Left ventricle myocardium inferior (tissue), 1 donor: ENCODE results near the gene HOXD10. TPM values are rescaled to one million over a fixed set of nuclear protein-coding genes. Genes with fewer than 3 reads are reported as not detected.

Experiments used
- DNase-seq: peaks from one replicate; pipeline ENCODE4 v3.0.0-alpha.2; 2020
- H3K27ac ChIP-seq: fragments of 200-600 bp; replicated peaks from 2 replicates; pipeline ENCODE4 v1.8.0; 2021
- H3K27me3 ChIP-seq: fragments of 200-600 bp; 2 replicates; pipeline ENCODE4 v1.8.0; 2021; ENCODE audit warnings: low read depth
- H3K36me3 ChIP-seq: fragments of 200-600 bp; 2 replicates; pipeline ENCODE4 v1.8.0; 2021
- H3K4me1 ChIP-seq: fragments of 200-600 bp; 2 replicates; pipeline ENCODE4 v1.8.0; 2021
- H3K4me3 ChIP-seq: fragments of 200-600 bp; 2 replicates; pipeline ENCODE4 v1.8.0; 2021; ENCODE audit warnings: mild to moderate bottlenecking, moderate library complexity
- H3K9me3 ChIP-seq: fragments of 200-600 bp; replicated peaks from 2 replicates; pipeline ENCODE4 v1.8.0; 2021
- intact Hi-C: fragments of 100-400 bp; cut with micrococcal nuclease; formaldehyde crosslinking; loops from one replicate; pipeline ENCODE4 v1.11.0; 2022
- total RNA-seq: library from RNA; stranded (reverse); fragmentation: NEBNext Ultra II Directional; extraction: Animal tissue kit (Norgen Biotek cat#: 25700); gene quantifications from one replicate; pipeline ENCODE4 v1.2.1, GENCODE V29; 2021
- TF ChIP-seq, protein P1 (sequence below): fragments of 200-600 bp; IDR thresholded peaks from 2 replicates; pipeline ENCODE4 v1.8.0; 2021; ENCODE audit warnings: antibody characterized with exemption, mild to moderate bottlenecking, borderline replicate concordance
- donor health status: DM: no; HTN: yes; CAD: no; lungs with severe emphysema.

The HOXD10 gene
- total RNA-seq, 1 donor from 2014 or later: not detected

DNA sequence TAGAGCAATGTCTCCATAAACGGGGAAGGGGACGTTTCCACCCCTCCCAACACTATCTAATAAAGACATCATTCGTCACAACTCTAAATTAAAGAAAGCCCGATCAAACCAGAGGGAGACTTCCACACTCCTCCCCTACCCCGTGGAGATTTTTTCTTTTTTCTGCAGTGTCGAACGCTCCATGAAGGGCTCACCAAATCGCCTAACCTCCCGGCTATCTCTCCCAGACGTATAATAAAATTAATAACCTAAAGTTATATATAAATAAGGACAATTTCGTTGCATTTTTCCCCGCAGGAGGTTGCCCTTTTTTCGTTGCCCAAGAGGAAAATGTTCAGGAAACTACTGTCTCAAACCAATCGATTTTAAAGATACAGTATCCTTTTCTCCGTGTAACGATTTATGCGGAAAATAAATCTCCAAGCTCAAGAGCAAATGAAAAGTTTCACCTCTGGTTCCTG, 35.2 kb upstream of the HOXD10 start:
- intact Hi-C loops: no loop called here
- Histone ChIP-seq H3K27me3 (peaks cover 100% of the 10 kb centered on the region), H3K36me3 (no peaks in the 10 kb centered on the region), H3K4me3 (no peak overlapping the region), H3K27ac (no peak overlapping the region), H3K4me1 (peaks cover 53% of the 10 kb centered on the region), H3K9me3 (peaks cover 6% of the 10 kb centered on the region)
- no peak for DNase-seq
- TF ChIP-seq, protein P1, sequence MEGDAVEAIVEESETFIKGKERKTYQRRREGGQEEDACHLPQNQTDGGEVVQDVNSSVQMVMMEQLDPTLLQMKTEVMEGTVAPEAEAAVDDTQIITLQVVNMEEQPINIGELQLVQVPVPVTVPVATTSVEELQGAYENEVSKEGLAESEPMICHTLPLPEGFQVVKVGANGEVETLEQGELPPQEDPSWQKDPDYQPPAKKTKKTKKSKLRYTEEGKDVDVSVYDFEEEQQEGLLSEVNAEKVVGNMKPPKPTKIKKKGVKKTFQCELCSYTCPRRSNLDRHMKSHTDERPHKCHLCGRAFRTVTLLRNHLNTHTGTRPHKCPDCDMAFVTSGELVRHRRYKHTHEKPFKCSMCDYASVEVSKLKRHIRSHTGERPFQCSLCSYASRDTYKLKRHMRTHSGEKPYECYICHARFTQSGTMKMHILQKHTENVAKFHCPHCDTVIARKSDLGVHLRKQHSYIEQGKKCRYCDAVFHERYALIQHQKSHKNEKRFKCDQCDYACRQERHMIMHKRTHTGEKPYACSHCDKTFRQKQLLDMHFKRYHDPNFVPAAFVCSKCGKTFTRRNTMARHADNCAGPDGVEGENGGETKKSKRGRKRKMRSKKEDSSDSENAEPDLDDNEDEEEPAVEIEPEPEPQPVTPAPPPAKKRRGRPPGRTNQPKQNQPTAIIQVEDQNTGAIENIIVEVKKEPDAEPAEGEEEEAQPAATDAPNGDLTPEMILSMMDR: no peak

DNA sequence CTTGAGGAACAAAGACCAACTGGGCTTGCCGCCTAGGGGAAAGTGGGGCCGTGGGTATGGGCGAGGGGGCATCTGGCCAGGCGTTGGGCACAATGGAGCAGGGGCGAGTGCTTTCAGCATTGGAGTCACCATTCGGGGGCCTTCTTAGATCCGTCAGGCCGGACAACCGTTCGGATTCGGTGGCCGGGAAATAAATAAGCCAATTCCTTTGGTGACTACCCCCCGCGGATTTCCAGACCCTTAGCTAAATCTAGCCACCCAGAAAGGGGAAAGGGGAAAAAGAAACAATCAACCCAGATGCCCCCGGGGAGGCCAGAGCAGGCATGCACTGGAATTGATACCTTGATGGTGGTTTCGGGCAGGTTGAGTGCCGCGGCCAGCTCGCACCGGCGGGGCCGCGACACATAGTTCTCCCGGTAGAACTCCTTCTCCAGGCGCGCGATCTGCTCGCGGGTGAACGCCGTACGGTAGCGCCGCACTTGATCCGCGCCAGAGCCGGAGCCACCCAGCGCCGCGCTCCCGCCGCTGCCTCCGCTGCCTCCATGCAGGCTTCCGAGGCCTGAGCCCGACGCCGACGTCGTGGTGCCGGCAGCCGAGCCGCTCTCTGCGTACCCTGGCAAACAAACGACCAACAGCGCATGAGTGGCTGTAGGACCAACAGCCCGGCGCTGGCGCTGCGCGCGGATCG, 34.6 kb upstream of the HOXD10 start:
- no peaks in the 10 kb centered on the region for H3K36me3 ChIP-seq
- TF ChIP-seq, protein P1: no peak
- H3K4me1 ChIP-seq: peaks cover 54% of the 10 kb centered on the region
- intact Hi-C loops: no loop called here
- DNase-seq: no peak
- H3K27me3 ChIP-seq: peaks cover 100% of the 10 kb centered on the region
- H3K4me3 ChIP-seq: no peak overlapping the region
- H3K9me3 ChIP-seq: peaks cover 6% of the 10 kb centered on the region
- H3K27ac ChIP-seq: no peak overlapping the region

DNA sequence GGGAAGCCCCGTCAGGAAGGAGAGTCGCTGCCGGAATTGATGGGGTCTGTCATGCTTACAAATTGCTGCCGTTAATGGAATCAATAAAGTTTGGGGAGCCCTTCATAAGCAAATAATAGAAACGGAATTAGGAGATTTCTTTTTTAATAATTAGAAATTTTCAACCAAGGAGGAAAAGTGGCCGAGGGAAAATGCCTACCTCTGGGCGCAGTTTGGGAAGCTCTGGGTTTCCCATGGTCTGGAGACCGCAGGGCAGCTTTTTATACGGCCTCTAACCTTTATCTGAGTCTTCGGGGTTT, 34.1 kb upstream of the HOXD10 start:
- Histone ChIP-seq H3K4me1 (peaks cover 54% of the 10 kb centered on the region), H3K4me3 (no peak overlapping the region), H3K27ac (no peak overlapping the region)

DNA sequence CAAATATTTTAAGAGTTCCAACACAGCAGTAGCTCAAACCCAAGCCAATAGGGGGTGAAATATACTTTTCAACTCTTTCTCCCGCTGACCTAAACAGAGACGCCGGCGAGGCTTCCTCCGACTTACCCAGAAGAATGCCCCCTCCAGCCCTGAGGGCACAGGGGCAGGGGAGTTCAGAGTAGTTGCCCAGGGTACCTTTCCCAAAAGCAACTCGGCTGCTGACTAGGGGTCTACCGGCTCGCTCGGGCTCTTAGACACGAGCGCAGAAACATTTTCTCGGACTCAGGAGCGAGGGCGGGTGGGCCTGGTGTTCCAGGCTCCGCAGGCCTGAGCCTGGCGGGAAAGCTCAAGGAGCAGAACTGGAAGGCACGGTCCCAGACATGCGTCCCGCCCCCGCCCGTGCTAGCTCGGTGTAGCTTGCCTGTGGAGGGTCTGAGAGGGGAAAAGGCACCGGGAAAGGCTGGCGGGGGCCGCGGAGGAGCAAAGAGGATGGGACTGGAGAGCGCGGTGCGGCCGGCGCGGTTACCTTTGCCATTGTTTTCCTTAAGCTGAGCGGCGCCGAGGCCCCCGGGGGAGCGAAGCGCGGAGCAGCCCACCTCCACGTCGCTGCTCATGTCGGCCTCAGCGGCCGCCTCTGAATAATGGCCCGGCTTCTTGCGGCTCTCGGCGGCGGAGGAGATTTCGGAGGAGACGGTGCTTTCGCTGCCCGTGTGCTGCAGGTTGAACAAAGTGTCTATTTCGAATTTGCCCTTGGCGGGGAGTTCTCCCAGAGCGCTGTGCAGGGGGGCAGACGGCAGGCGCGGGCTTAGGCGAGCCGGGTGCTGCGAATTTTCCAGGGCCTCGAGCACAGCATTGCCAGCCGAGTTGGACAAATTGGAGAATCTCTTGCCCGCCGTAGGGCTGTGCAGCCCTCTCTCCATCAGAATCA, 33.5 kb upstream of the HOXD10 start:
- no peak overlapping the region for H3K27ac ChIP-seq
- H3K9me3 ChIP-seq: peaks cover 6% of the 10 kb centered on the region
- H3K36me3 ChIP-seq: no peaks in the 10 kb centered on the region
- H3K4me1 ChIP-seq: peaks cover 58% of the 10 kb centered on the region
- DNase-seq: no peak
- intact Hi-C loops: no loop called here
- H3K4me3 ChIP-seq: no peak overlapping the region
- peaks cover 100% of the 10 kb centered on the region for H3K27me3 ChIP-seq
- TF ChIP-seq, protein P1: no peak

More for the DNA sequence above, 34.1 kb upstream of the HOXD10 start:
- TF ChIP-seq, protein P1: no peak
- peaks cover 6% of the 10 kb centered on the region for H3K9me3 ChIP-seq
- peaks cover 100% of the 10 kb centered on the region for H3K27me3 ChIP-seq
- H3K36me3 ChIP-seq: no peaks in the 10 kb centered on the region
- intact Hi-C loops: no loop called here
- no peak for DNase-seq

DNA sequence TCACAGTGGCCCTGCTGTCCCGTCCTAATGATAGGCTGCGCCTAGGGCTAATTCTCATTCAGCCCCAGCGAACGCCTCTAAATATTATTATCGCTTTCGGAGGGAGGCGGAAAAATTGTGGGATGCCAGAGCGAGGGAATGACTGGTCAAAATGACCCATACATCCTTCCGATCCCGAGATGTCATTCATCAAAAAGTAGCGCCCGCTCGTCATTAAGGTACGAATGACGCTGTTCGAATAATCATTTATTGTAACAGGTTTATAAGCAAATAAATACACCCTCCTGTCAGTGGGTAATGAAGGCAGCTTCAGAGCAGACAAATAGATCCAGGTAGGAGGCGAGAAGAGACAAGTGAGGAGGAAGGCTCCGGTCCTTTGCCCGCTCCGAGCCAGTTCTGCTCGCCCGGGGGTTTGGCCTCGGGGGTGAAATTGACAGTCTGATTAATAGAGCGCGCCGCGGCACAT, 32.7 kb upstream of the HOXD10 start, which contains the start of gene EVX2:
Gene EVX2 (minus strand): TSS at position 167 of the 466 bp plus-strand sequence. CDS start 186 bp downstream, outside the sequence.
- DNase-seq: no peak
- intact Hi-C loops: no loop called here
- H3K36me3 ChIP-seq: no peaks in the 10 kb centered on the region
- H3K9me3 ChIP-seq: peaks cover 6% of the 10 kb centered on the region
- no peak within 1 kb of the TSS for H3K27ac ChIP-seq
- peaks cover 100% of the 10 kb centered on the region for H3K27me3 ChIP-seq
- peaks cover 63% of the 10 kb centered on the region for H3K4me1 ChIP-seq
- H3K4me3 ChIP-seq: no peak within 1 kb of the TSS
- TF ChIP-seq, protein P1: no peak
